Measurements from ENCODE around the gene CNN1. TPM values are rescaled to one million over a fixed set of nuclear protein-coding genes. Genes with fewer than 3 reads are reported as not detected.

The CNN1 gene
- total RNA-seq, 1 experiment from 2014 or later: 15.7 TPM

DNA sequence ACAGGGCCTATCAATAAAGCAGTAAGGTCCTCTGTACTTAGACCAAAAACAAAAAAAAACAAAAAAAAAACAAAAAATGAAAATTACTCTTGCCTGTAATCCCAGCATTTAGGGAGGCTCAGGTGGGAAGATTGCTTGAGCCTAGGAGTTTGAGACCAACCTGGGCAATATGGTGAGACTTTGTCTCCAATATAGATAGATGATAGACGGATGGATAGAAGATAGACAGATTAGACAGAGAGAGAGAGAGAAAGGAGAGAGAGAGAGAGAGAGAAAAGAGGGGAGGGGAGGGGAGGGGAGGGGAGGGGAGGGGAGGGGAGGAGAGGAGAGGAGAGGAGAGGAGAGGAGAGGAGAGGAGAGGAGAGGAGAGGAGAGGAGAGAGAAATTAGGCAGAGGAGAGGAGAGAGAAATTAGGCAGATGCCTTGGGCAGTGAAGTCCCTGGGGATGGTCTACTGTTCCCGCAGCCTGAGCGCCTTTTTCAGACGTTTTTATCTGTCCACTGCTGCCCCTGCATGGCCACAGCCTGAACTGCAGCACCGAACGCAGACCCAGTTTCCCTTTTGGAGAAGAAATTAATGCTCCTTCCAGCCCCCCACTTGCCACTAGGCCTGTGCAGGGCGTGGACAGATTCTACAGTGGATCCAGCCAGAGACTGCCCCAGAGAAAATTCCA, 48.8 kb downstream of the CNN1 start:
- peak; percentile 81 for DNase-seq
- H3K27ac ChIP-seq (ENCODE audit: insufficient read length, low read depth, low read length): no peak overlapping the region
- no peaks in the 10 kb centered on the region for H4K20me1 ChIP-seq (ENCODE audit: control insufficient read depth, insufficient read depth, insufficient read length)
- no peak overlapping the region for H3K9ac ChIP-seq (ENCODE audit: extremely low read depth, insufficient read length, low read length)
- Mint-ChIP-seq H3K27me3 (ENCODE audit: low read depth) (peaks cover 4% of the 10 kb centered on the region), H3K36me3 (ENCODE audit: insufficient read depth in 1 of 3, low read depth in 3 of 3) (no peaks in the 10 kb centered on the region), H3K4me1 (peaks cover 2% of the 10 kb centered on the region in 2 experiments; a peak in 1 of 4 replicates), H3K9me3 (no peaks in the 10 kb centered on the region; a peak in 1 of 5 replicates), H3K27ac (0 out of 7 replicates have a peak overlapping the region, but pooled peaks of 2 of the 3 experiments have one; percentile 42 to 44), H3K4me3 (no peak overlapping the region)
- no peak overlapping the region for H3K23ac ChIP-seq (ENCODE audit: insufficient read length, low read depth, low read length)
- no peak overlapping the region for H4K91ac ChIP-seq (ENCODE audit: insufficient read length, low read depth, low read length)
- no peak overlapping the region for H2BK20ac ChIP-seq (ENCODE audit: low read depth, low read length, poor library complexity, severe bottlenecking)
- H2BK5ac ChIP-seq (ENCODE audit: insufficient read length, low read length): no peak overlapping the region
- no peak overlapping the region for H3K4ac ChIP-seq (ENCODE audit: low read depth, low read length)
- TF ChIP-seq, protein P1, sequence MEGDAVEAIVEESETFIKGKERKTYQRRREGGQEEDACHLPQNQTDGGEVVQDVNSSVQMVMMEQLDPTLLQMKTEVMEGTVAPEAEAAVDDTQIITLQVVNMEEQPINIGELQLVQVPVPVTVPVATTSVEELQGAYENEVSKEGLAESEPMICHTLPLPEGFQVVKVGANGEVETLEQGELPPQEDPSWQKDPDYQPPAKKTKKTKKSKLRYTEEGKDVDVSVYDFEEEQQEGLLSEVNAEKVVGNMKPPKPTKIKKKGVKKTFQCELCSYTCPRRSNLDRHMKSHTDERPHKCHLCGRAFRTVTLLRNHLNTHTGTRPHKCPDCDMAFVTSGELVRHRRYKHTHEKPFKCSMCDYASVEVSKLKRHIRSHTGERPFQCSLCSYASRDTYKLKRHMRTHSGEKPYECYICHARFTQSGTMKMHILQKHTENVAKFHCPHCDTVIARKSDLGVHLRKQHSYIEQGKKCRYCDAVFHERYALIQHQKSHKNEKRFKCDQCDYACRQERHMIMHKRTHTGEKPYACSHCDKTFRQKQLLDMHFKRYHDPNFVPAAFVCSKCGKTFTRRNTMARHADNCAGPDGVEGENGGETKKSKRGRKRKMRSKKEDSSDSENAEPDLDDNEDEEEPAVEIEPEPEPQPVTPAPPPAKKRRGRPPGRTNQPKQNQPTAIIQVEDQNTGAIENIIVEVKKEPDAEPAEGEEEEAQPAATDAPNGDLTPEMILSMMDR (conservative IDR thresholded peaks at IDR 0.05): peak; percentile 86
- H3K27me3 ChIP-seq (ENCODE audit: insufficient read depth, low read length): no peaks in the 10 kb centered on the region
- H4K8ac ChIP-seq (replicated peaks; ENCODE audit: insufficient read length, low read depth, low read length): no peak overlapping the region
- no CpG with 5 or more reads among the region's 7 CpGs for WGBS (ENCODE audit: extremely low coverage, insufficient read length, low lambda C conversion rate)
- no peak overlapping the region for H2BK120ac ChIP-seq (ENCODE audit: low read depth, low read length, poor library complexity, severe bottlenecking)
- H2BK12ac ChIP-seq (ENCODE audit: insufficient read length, low read depth, low read length): no peak overlapping the region
- H3K4me1 ChIP-seq (ENCODE audit: insufficient read depth, low read length): no peaks in the 10 kb centered on the region
- H3K18ac ChIP-seq (ENCODE audit: insufficient read length, low read depth, low read length): no peak overlapping the region
- H3K79me2 ChIP-seq (ENCODE audit: insufficient read depth, low read length): no peaks in the 10 kb centered on the region
- no peaks in the 10 kb centered on the region for H3K23me2 ChIP-seq (ENCODE audit: insufficient read length, low read depth, low read length, poor library complexity, severe bottlenecking)
- H2BK15ac ChIP-seq (ENCODE audit: low read depth, low read length): no peak overlapping the region
- no peak overlapping the region for H3K56ac ChIP-seq (ENCODE audit: insufficient read length, low read depth, low read length)
- H4K5ac ChIP-seq (ENCODE audit: insufficient read length, low read depth, low read length): no peak overlapping the region
- H3T11ph ChIP-seq (ENCODE audit: low read length): no peak overlapping the region
- H3K4me2 ChIP-seq (ENCODE audit: insufficient read depth, insufficient read length, low read length): no peak overlapping the region
- no peak overlapping the region for H2AK5ac ChIP-seq (ENCODE audit: insufficient read length, low read length)
- no peaks in the 10 kb centered on the region for H3K9me3 ChIP-seq (ENCODE audit: control insufficient read depth, low read depth, low read length)
- H3K14ac ChIP-seq (ENCODE audit: insufficient read depth, low read length): no peak overlapping the region
- H2AFZ ChIP-seq (ENCODE audit: low read length): no peak overlapping the region
- no peaks in the 10 kb centered on the region for H3K79me1 ChIP-seq (ENCODE audit: insufficient read depth, low read depth, low read length, poor library complexity, severe bottlenecking)
